Measurements from ENCODE around the gene ZNF638. TPM values are rescaled to one million over a fixed set of nuclear protein-coding genes. Genes with fewer than 3 reads are reported as not detected.
A peak's percentile ranks its signal among the peaks of the same experiment; 100 is the strongest.
"Not testable (repeated sequence)": the region's sequence is repeated elsewhere in the genome, so short reads cannot be mapped to it uniquely, and the experiment has no call there.

ZNF638 gene
- polyA plus RNA-seq, 1 donor: 137 TPM

DNA sequence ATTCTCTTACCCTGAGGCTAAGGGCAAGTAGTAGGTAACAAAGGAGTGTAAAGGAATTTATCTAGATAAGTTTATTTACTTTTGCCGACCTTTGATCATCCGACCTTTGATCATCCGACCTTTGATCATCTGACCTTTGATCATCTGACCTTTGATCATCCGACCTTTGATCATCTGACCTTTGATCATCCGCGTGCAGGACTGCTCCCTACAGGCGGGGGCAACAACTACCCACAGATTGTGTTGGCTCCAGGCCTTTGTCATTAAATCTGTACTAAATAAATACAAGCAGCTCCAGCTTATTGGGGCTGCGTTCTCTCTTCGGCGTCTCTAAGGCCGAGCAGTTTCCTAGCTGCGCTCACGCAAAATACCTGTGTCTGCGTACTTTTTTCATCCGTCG is 56.6 kb downstream of the ZNF638 start:
- 90% methylated on average over 6 of the region's 16 CpGs for WGBS (ENCODE audit: insufficient coverage, low lambda C conversion rate)
- H3K36me3 ChIP-seq (ENCODE audit: control insufficient read depth, insufficient read depth, low read length): peaks cover 61% of the 10 kb centered on the region

GRCh38 chr2:71389384-71390072 is 57.9 kb downstream of the ZNF638 start:
- no peaks in the 10 kb centered on the region for H3K27me3 ChIP-seq (ENCODE audit: control insufficient read depth, insufficient read depth, low read length)
- H3K27ac ChIP-seq (ENCODE audit: low read length): no peak overlapping the region
- H3K4me3 ChIP-seq (ENCODE audit: low read length): no peak overlapping the region
- peaks cover 3% of the 10 kb centered on the region for H3K9me3 ChIP-seq (ENCODE audit: control insufficient read depth, low read depth, low read length)
- H3K36me3 ChIP-seq (ENCODE audit: control insufficient read depth, insufficient read depth, low read length): peaks cover 73% of the 10 kb centered on the region
- DNase-seq: no peak
- no peaks in the 10 kb centered on the region for H3K4me1 ChIP-seq (ENCODE audit: control insufficient read depth, insufficient read depth, low read length)
- WGBS (ENCODE audit: insufficient coverage, low lambda C conversion rate): no CpG with 5 or more reads among the region's 12 CpGs

More for the DNA sequence above, 56.6 kb downstream of the ZNF638 start:
- Histone ChIP-seq H3K4me3 (ENCODE audit: low read length) (no peak overlapping the region), H3K27ac (ENCODE audit: low read length) (no peak overlapping the region), H3K9me3 (ENCODE audit: control insufficient read depth, low read depth, low read length) (peaks cover 3% of the 10 kb centered on the region), H3K27me3 (ENCODE audit: control insufficient read depth, insufficient read depth, low read length) (no peaks in the 10 kb centered on the region), H3K4me1 (ENCODE audit: control insufficient read depth, insufficient read depth, low read length) (no peaks in the 10 kb centered on the region)
- no peak for DNase-seq

DNA sequence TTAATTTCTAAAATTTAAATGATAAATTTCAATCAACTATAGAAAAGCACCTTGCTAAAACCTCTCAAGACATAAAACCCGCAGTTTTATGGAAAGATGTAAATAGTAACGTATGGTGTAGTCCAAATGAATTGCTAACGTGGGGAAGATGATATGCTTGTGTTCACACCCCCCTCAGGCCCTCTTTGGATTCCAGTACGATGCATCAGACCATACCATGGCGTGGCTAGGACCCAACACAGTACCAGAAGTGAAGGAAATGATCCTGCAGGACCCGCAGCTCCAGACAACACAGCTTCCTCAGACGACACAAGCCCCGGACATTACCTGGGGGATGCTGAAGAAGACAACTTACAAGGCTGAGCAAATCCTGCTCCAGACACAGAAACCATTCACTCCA is 61.6 kb downstream of the ZNF638 start:
- Histone ChIP-seq H3K4me1 (ENCODE audit: control insufficient read depth, insufficient read depth, low read length) (no peaks in the 10 kb centered on the region), H3K27ac (ENCODE audit: low read length) (no peak overlapping the region), H3K36me3 (ENCODE audit: control insufficient read depth, insufficient read depth, low read length) (peaks cover 79% of the 10 kb centered on the region), H3K4me3 (ENCODE audit: low read length) (no peak overlapping the region), H3K9me3 (ENCODE audit: control insufficient read depth, low read depth, low read length) (peaks cover 3% of the 10 kb centered on the region), H3K27me3 (ENCODE audit: control insufficient read depth, insufficient read depth, low read length) (no peaks in the 10 kb centered on the region)
- WGBS (ENCODE audit: insufficient coverage, low lambda C conversion rate): 100% methylated on average over 1 of the region's 8 CpGs
- DNase-seq: no peak

DNA sequence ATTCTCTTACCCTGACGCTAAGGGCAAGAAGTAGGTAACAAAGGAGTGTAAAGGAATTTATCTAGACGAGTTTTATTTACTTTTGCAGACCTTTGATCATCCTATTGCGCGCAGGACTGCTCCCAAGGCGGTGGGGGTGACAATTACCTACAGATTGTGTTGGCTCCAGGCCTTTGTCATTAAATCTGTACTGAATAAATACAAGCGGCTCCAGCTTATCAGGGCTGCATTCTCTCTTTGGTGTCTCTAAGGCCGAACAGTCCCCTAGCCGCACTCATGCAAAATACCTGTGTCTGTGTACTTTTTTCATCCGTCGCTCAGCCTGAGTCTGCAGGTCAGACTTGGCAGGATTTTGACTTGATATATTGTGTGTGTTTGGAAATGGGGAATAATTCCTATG is 63.9 kb downstream of the ZNF638 start:
- H3K36me3 ChIP-seq (ENCODE audit: control insufficient read depth, insufficient read depth, low read length): peaks cover 62% of the 10 kb centered on the region

GRCh38 chr2:71402427-71402826 is 70.8 kb downstream of the ZNF638 start:
- no peaks in the 10 kb centered on the region for H3K4me1 ChIP-seq (ENCODE audit: control insufficient read depth, insufficient read depth, low read length)
- no peak overlapping the region for H3K4me3 ChIP-seq (ENCODE audit: low read length)
- WGBS (ENCODE audit: insufficient coverage, low lambda C conversion rate): 100% methylated on average over 3 of the region's 3 CpGs
- no peaks in the 10 kb centered on the region for H3K9me3 ChIP-seq (ENCODE audit: control insufficient read depth, low read depth, low read length)
- no peaks in the 10 kb centered on the region for H3K27me3 ChIP-seq (ENCODE audit: control insufficient read depth, insufficient read depth, low read length)
- no peak for DNase-seq
- no peak overlapping the region for H3K27ac ChIP-seq (ENCODE audit: low read length)
- peaks cover 37% of the 10 kb centered on the region for H3K36me3 ChIP-seq (ENCODE audit: control insufficient read depth, insufficient read depth, low read length)

More for the DNA sequence above, 63.9 kb downstream of the ZNF638 start:
- Histone ChIP-seq H3K27ac (ENCODE audit: low read length) (no peak overlapping the region), H3K4me3 (ENCODE audit: low read length) (no peak overlapping the region), H3K4me1 (ENCODE audit: control insufficient read depth, insufficient read depth, low read length) (no peaks in the 10 kb centered on the region), H3K27me3 (ENCODE audit: control insufficient read depth, insufficient read depth, low read length) (no peaks in the 10 kb centered on the region), H3K9me3 (ENCODE audit: control insufficient read depth, low read depth, low read length) (no peaks in the 10 kb centered on the region)
- no peak for DNase-seq
- no CpG with 5 or more reads among the region's 10 CpGs for WGBS (ENCODE audit: insufficient coverage, low lambda C conversion rate)

DNA sequence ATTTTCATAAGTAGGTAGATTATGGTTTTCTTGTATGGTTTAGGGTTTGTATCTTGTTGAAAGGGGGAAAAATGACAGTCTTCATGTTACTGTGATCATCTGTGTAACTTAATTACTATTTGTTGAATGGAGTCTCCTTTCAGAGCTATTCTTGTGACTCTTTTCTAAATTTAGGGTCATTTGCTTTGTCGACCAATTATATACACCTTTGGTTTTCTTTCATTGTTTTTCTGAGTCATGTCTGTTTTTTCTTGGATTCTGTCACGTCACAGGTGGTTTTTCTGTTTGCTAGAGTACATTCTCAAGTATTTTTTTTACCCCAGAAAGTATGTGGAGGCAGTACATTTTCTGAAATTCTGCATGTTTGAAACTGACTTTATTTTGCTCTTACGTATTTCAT is 78.0 kb downstream of the ZNF638 start:
- Histone ChIP-seq H3K36me3 (ENCODE audit: control insufficient read depth, insufficient read depth, low read length) (peaks cover 28% of the 10 kb centered on the region), H3K4me1 (ENCODE audit: control insufficient read depth, insufficient read depth, low read length) (no peaks in the 10 kb centered on the region), H3K27me3 (ENCODE audit: control insufficient read depth, insufficient read depth, low read length) (no peaks in the 10 kb centered on the region), H3K4me3 (ENCODE audit: low read length) (no peak overlapping the region), H3K9me3 (ENCODE audit: control insufficient read depth, low read depth, low read length) (no peaks in the 10 kb centered on the region), H3K27ac (ENCODE audit: low read length) (no peak overlapping the region)
- 94% methylated on average over 2 of the region's 3 CpGs for WGBS (ENCODE audit: insufficient coverage, low lambda C conversion rate)
- no peak for DNase-seq

DNA sequence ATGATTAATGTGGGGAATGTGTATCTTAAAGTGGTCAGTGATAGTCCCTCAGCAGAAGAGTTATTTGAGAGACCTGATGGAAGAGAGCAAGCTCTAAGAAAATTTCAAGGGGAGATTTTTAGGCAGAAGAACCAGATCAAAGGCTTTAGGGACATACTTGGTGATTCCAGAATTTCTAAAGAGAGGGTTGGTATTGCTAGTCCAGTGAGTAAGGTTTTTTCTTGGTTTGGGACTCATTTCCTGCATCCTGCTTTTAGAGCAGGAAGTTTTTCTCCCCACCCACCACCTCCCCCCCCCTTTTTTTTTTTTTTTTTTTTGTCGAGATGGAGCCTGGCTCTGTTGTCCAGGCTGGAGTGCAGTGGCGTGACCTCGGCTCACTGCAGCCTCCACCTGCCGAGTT is 79.1 kb downstream of the ZNF638 start:
- Histone ChIP-seq H3K9me3 (ENCODE audit: control insufficient read depth, low read depth, low read length) (no peaks in the 10 kb centered on the region), H3K36me3 (ENCODE audit: control insufficient read depth, insufficient read depth, low read length) (peaks cover 22% of the 10 kb centered on the region), H3K4me3 (ENCODE audit: low read length) (no peak overlapping the region), H3K4me1 (ENCODE audit: control insufficient read depth, insufficient read depth, low read length) (no peaks in the 10 kb centered on the region), H3K27me3 (ENCODE audit: control insufficient read depth, insufficient read depth, low read length) (no peaks in the 10 kb centered on the region), H3K27ac (ENCODE audit: low read length) (no peak overlapping the region)
- no CpG with 5 or more reads among the region's 4 CpGs for WGBS (ENCODE audit: insufficient coverage, low lambda C conversion rate)
- no peak for DNase-seq

DNA sequence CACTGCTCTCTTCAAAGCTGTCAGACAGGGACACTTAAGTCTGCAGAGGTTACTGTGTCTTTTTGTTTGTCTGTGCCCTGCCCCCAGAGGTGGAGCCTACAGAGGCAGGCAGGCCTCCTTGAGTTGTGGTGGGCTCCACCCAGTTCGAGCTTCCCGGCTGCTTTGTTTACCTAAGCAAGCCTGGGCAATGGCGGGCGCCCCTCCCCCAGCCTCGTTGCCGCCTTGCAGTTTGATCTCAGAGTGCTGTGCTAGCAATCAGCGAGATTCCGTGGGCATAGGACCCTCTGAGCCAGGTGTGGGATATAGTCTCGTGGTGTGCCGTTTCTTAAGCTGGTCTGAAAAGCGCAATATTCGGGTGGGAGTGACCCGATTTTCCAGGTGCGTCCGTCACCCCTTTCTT is 85.3 kb downstream of the ZNF638 start:
- not testable (repeated sequence) for DNase-seq; H3K4me1 ChIP-seq (ENCODE audit: control insufficient read depth, insufficient read depth, low read length); H3K27ac ChIP-seq (ENCODE audit: low read length); H3K4me3 ChIP-seq (ENCODE audit: low read length); H3K9me3 ChIP-seq (ENCODE audit: control insufficient read depth, low read depth, low read length); H3K27me3 ChIP-seq (ENCODE audit: control insufficient read depth, insufficient read depth, low read length); H3K36me3 ChIP-seq (ENCODE audit: control insufficient read depth, insufficient read depth, low read length)
- WGBS (ENCODE audit: insufficient coverage, low lambda C conversion rate): no CpG with 5 or more reads among the region's 15 CpGs

DNA sequence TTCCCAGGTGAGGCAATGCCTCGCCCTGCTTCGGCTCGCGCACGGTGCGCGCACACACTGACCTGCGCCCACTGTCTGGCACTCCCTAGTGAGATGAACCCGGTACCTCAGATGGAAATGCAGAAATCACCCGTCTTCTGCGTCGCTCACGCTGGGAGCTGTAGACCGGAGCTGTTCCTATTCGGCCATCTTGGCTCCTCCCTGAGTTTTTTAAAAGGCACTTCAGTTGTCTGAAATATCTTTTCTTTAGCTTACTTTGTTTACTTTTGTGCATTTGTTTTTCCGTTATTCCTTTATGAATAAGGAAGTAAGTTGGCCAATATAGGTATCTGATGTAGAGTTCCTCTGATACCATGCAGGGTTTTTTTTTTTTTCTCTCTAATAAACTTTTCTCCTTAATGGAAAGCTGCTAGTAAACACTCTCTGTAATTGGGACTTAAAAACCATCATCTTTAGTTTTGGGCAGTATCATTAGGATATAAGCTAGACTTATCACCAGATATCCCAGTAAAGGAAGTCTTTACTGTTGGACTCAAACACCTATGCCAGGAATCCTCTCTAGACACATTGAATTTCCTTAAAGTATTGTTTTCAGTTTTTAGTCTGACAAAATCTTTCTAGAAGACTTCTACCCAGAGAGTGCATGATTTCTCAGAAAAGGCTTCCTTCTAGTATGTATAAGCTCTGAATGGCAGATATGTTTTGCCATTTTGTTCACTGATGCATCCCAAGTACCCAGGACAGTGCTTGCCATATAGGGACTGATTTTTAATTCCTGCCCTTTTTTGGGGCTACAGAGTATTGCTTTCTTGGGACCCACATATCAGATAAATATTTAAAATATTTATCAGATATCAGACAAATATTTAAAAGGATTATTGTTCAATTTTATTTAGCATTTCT is 86.0 kb downstream of the ZNF638 start:
- peaks cover 2% of the 10 kb centered on the region for H3K4me1 ChIP-seq (ENCODE audit: control insufficient read depth, insufficient read depth, low read length)
- WGBS (ENCODE audit: insufficient coverage, low lambda C conversion rate): 17% methylated on average over 1 of the region's 16 CpGs
- H3K27ac ChIP-seq (ENCODE audit: low read length): peak overlapping the region; percentile 86
- DNase-seq: peak in 1 of 2 donors; percentile 42
- H3K4me3 ChIP-seq (ENCODE audit: low read length): peak overlapping the region; percentile 41
- peaks cover 4% of the 10 kb centered on the region for H3K36me3 ChIP-seq (ENCODE audit: control insufficient read depth, insufficient read depth, low read length)
- H3K27me3 ChIP-seq (ENCODE audit: control insufficient read depth, insufficient read depth, low read length): no peaks in the 10 kb centered on the region
- no peaks in the 10 kb centered on the region for H3K9me3 ChIP-seq (ENCODE audit: control insufficient read depth, low read depth, low read length)

DNA sequence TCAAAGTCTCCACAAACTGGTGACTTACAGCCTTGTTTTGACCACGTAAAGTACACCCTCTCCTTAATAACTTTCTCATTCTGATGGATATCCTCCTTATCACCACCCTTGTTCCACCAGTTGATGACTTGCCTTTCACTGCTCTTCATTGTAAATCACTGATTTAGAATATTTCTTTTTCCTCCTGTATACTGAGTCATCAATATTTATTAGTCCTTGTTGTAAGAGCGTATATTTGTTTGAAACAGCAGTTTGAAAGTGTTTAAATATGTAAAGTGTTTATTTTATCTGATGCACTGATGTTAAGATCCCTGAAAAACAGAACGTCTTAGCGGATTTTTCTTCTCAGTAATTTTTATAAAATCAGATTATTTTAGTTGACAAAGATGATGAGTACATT is 87.6 kb downstream of the ZNF638 start:
- Histone ChIP-seq H3K27ac (ENCODE audit: low read length) (no peak overlapping the region), H3K9me3 (ENCODE audit: control insufficient read depth, low read depth, low read length) (no peaks in the 10 kb centered on the region), H3K4me1 (ENCODE audit: control insufficient read depth, insufficient read depth, low read length) (peaks cover 2% of the 10 kb centered on the region), H3K27me3 (ENCODE audit: control insufficient read depth, insufficient read depth, low read length) (no peaks in the 10 kb centered on the region), H3K4me3 (ENCODE audit: low read length) (no peak overlapping the region), H3K36me3 (ENCODE audit: control insufficient read depth, insufficient read depth, low read length) (peaks cover 14% of the 10 kb centered on the region)
- 73% methylated on average over 3 of the region's 4 CpGs for WGBS (ENCODE audit: insufficient coverage, low lambda C conversion rate)
- no peak for DNase-seq
